GM21825 (cell line): Measurements from ENCODE around the gene CLTCL1.

Experiments used
- ATAC-seq: cut with Tn5 transposase; IDR thresholded peaks from one replicate; pipeline ENCODE4 v1.9.1; 2021; ENCODE audit warnings: mild to moderate bottlenecking, moderate library complexity; ENCODE audit not compliant: unreplicated experiment

The CLTCL1 gene

GRCh38 chr22:19197997-19198865, 93.3 kb downstream of the CLTCL1 start:
- ATAC-seq: no peak

GRCh38 chr22:19196841-19197612, 94.5 kb downstream of the CLTCL1 start:
- no peak for ATAC-seq

- no peak for ATAC-seq
These were observed 95.5 kb downstream of the CLTCL1 start for GRCh38 chr22:19195796-19196731.

GRCh38 chr22:19194766-19195536, 96.6 kb downstream of the CLTCL1 start:
- no peak for ATAC-seq

GRCh38 chr22:19193879-19194278, 97.6 kb downstream of the CLTCL1 start:
- no peak for ATAC-seq

GRCh38 chr22:19187716-19188563, 103.6 kb downstream of the CLTCL1 start:
- no peak for ATAC-seq

GRCh38 chr22:19184276-19184997, 107.1 kb downstream of the CLTCL1 start:
- ATAC-seq: no peak

GRCh38 chr22:19183216-19183615, 108.3 kb downstream of the CLTCL1 start:
- ATAC-seq: no peak

- no peak for ATAC-seq
These were observed 108.9 kb downstream of the CLTCL1 start for GRCh38 chr22:19182472-19183157.

- no peak for ATAC-seq
These were observed 109.6 kb downstream of the CLTCL1 start for GRCh38 chr22:19181786-19182471.

- no peak for ATAC-seq
These were observed 110.6 kb downstream of the CLTCL1 start for GRCh38 chr22:19180740-19181410.

- no peak for ATAC-seq
These were observed 111.3 kb downstream of the CLTCL1 start for GRCh38 chr22:19180234-19180633.

- ATAC-seq: no peak
These were observed 111.9 kb downstream of the CLTCL1 start for GRCh38 chr22:19179497-19180048.

- ATAC-seq: peak; percentile 48
These were observed 112.6 kb downstream of the CLTCL1 start, which contains the start of gene SLC25A1 for GRCh38 chr22:19178657-19179496. Gene SLC25A1, minus strand, starts transcription at chr22:19178736. Its CDS starts 63 bp downstream, at chr22:19178673.

GRCh38 chr22:19178065-19178656, 113.4 kb downstream of the CLTCL1 start:
- ATAC-seq: peak; percentile 16
